Measurements from ENCODE around the gene FAT3.

DNA sequence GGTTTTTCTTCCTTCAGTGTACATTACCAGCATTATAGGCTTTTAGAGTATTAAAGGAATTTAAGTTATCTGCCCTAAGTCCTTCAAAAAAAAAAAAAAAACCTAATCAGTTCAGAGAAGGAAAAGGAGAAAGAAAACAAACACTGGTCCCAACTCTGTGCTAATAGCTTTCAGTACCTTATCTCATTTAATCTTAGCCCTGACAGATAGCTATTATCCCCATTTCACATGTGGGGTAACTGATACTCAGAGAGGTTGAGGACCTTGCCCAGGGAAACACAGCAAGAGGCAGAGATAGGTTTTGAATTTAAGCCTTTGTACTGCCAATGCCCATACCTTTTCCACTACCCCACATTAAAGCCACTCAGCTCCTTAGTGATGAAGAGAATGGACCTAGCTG lies 43.4 kb downstream of the FAT3 start:
- TF ChIP-seq ZNF274 (IDR thresholded peaks at IDR 0.05; ENCODE audit: low read depth, low read length) (no peak), YY1 (IDR thresholded peaks at IDR 0.05; ENCODE audit: insufficient read depth, insufficient read length) (no peak), SUZ12 (IDR thresholded peaks at IDR 0.05; ENCODE audit: extremely low read depth, insufficient read depth, insufficient read length) (no peak)

All from NT2/D1 (cell line).